ENCODE results near the gene MTMR10.

DNA sequence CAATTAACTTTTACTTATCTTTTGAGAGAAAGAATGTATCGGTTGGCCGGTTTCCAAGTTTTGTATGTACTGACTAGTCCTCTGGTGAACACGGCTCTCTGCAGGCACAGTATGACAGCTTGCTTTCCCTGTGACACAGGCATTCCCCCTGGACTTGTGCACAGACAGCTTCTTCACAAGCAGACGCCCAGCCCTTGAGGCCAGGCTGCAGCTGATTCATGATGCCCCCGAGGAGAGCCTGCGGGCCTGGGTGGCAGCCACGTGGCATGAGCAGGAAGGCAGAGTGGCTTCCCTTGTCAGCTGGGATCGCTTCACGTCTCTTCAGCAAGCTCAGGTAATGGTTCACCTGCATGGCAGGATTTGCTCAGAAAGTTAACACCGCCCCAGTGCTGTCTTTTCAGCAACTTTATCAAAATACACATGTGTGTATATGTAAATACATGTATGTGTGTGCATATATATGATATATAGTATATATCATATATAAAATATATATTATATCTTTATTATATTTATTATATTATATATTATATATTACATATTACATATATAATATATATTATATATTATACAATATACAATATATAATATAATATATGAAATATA, 62.3 kb downstream of the MTMR10 start:
- TF ChIP-seq GATA2 (IDR thresholded peaks at IDR 0.05; ENCODE audit: low read depth, low read length) (no peak), GATA3 (IDR thresholded peaks at IDR 0.05; ENCODE audit: low read depth, low read length) (no peak)
